ENCODE data around the gene TAF12.
"Not testable (repeated sequence)": the region's sequence is repeated elsewhere in the genome, so short reads cannot be mapped to it uniquely, and the experiment has no call there.

Gene TAF12, protein sequence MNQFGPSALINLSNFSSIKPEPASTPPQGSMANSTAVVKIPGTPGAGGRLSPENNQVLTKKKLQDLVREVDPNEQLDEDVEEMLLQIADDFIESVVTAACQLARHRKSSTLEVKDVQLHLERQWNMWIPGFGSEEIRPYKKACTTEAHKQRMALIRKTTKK

DNA sequence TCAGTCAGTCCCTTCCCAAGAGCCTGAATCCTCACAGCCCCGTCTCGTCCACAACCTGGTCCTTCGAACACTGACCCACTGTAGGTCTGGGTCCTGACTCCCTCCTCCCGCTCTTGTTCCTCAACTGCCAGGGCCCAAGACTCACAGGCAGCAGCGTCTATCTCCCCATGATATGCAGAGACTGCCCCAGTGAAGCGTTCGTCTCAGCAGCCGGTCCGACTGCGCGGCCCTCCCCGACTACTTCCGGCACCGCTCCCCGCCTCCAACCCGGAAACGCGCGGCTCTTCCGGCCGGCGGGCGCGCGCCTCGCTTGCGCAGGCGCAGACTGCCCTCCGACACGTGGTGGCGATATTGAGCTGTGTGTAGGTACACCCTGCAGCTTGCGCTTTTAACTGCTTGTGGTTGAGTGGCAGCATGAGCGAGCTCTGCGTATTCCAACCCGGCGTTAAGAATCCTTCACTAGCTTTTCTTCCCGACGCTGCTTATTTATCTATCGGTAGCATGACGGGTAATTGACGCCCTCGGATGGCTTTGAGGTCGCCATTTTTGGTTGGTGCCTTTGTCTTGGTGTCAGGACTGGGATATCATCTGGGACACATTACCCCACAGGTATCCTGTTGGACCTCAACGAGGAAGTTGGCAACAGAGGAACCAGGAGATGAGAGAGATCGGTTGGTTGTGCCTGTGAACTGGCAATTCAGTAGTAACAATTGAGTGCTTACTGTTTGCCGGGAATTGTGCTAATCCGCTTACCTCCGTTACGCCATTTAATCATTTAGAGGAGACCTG, at the start of gene TAF12:
TSS of gene TAF12 (minus strand) at position 221 of the 789 bp plus-strand sequence. CDS start 20,986 bp downstream, outside the sequence.
- peak; percentile 96 for DNase-seq

DNA sequence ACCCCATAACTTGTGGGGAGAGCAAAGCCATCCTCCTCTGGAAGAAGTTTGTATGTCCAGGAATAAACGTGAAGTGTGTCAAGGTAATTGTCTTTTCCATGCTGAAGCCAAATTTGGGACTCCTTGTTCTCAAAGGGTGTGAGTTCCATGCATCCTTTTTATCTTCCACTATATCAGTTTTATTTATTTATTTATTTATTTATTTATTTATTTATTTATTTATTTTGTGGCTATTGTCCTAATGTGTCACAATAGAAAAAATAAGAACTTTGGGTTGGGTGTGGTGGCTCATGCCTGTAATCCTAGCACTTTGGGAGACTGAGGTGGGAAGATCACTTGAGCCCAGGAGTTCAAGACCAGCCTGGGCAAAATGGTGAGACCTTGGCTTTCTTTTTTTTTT, 48.8 kb upstream of the TAF12 start:
- DNase-seq: not testable (repeated sequence)

DNA sequence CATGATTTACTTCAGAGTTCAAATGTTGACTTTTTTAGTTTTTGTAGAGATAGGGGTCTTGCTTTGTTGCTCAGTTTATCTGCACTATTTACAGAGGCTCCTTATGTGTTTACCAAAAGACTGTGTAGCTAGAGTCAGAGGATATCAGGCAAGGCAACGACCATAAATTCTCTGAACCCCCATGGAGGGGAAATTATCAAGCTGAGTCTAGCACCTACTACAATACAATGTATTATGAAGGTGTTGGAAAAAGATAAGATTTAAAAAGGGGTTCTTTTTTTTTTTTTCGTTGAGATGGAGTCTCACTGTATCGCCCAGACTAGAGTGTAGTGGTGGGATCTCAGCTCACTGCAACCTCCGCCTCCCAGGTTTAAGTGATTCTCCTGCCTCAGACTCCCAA, 42.1 kb upstream of the TAF12 start:
- DNase-seq: no peak

DNA sequence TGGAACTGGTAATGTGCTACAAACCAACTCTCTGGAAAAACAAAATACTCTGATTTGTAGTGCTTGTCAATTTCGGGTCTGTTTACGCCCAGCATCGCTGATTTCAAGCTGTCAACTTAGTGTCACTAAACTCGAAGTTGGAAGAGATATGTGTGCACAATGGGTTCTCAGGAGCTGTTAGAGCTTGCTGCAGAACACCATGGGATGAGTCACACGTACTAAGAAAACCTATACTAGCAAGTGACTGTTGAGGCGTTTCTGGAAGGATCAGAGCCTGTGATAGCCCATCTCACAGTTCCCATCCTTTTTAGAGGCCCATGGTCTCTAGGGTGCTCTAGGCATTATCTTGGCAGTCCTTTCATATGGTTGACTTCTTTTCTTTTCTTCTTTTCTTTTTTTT, 40.0 kb upstream of the TAF12 start:
- DNase-seq: no peak

DNA sequence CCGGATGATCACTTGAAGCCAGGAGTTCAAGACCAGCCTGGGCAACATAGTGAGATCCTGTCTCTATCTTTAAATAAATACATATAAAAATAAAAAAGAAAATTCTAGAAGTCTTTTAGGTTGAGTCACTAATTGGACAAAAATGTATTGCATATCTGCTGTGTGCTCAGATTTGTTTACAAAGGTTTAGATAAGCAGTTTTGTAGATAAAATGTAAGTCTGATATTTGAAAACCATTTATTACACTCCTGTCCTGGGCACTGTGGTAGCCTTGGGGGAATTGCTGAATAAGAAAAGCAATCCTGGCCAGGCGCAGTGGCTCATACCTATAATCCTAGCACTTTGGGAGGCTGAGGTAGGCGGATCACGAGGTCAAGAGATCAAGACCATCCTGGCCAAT, 37.3 kb upstream of the TAF12 start:
- DNase-seq: no peak

DNA sequence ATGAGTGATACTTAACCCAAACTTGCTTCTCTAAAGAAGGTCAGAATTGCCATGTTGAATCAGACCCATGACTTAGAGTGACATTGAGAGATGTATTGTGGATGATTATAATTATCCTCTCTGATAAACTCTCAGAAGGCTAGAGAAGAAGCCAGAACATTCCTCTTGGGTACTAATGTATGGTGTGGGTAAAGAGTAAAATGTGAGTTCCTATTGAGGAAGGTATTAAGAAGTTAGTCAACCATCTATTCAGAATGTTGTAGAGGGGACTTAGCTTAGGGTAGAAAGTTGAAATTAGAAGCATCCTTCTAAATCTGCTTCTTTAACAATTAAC, 33.0 kb upstream of the TAF12 start:
- DNase-seq: no peak

DNA sequence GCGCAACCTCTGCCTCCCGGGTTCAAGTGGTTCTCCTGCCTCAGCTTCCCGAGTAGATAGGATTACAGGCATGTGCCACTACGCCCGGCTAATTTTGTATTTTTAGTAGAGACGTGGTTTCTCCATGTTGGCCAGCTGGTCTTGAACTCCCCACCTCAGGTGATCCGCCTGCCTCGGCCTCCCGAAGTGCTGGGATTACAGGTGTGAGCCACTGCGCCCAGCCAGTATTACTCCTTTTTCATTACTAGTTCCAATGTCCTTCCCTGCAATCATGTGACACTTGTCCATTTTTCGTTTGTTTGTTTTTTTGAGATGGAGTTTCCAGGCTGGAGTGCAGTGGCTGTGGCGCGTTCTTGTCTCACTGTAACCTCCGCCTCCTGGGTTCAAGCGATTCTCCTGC, 30.1 kb upstream of the TAF12 start:
- DNase-seq: not testable (repeated sequence)

DNA sequence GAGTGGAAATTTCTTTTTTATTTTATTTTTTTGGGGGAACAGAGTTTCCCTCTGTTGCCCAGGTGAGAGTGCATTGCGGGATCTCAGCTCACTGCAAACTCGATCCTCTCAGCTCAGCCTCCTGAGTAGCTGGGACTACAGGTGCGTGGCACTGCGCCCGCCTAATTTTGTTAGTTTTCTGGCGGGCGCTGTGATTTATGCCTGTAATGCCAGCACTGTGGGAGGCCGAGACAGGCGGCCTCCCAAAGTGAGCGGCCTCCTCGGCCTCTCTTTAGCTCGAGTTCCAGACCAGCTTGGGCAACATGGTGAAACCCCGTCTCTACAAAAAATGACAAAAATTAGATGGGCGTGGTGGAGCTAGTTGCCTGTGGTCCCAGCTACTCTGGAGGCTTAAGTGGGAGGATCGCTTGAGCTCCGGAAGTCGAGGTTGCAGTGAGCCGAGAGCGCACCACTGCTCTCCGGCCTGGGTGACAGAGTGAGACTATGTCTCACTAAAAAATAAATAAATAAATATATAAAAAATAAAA, 28.4 kb upstream of the TAF12 start:
- no peak for DNase-seq

DNA sequence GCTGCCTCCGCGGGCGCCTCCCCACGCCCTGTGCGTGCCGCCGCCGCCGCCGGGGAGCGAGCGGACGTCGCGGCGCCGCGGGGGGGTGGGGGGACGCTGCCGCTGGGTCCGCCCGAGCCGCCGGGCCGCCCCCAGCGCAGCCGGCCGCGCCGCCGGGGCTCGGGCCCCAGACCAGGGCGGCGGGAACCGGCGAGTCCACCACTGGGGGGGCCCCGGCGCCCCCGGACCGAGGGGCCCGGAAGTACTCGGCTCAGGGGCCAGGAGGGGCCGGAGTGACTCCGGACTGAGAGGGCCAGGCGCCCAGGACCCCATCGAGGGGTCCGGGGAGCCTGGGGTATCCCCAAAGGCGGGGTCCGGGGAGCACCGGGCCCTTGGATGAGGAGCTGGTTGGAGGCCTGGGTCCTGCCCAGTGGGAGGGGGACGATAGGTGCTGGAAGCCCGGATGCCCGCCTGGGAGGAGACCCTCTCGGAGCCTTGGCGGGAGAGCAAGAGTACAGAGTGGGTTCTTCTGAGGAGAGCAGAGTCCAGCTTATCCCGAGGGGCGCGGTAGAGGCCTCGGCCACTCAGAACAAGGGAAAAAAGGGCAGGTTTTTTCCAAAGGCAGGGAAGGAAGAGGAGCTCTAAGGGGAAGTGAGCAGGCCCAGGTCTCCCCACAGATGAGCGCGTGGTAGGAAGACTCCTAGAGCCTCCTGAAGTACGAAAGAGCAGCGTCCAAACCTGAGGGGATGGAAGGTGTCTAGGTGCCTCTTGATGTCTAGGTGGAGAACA, 26.3 kb upstream of the TAF12 start:
- DNase-seq: peak; percentile 73

DNA sequence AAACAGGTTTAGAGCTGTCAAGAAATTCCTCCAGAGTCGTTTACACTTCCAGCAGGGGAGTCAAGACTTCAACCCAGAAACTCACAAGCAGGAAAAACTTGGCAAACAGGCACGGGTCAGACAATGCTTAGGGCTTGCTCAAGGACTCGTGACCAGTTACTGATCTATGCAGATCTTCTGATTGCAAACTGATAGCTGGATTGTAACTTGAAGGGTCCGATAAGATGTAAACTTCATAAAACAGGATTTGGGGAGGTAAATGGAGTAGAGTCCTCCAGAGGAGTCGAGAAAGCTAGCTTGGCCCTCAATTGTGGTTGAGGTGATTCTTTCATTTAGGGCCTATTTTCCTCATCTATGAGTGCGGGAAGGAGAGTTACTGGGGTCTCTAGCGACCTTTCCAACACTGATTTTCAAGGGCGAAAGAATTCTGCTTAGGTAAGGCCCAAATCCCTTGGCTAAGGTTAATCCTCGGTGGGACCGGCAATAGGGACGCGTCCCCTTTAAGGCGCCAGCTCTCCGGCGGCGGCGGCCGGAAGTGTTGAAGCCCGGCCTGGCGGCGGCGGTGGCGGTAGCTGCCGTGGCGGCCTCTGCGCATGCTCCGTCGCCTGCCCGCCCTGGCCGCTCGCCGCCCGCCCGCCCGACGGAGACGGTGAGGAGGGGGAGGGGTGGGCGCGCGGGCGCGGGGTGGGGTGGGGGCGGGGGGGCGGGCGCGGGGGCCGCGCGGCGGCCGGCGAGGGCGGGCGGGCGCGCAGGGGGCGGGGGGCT, 25.5 kb upstream of the TAF12 start, which contains the start of gene GMEB1:
TSS of gene GMEB1 (plus strand) at position 594 of the 765 bp plus-strand sequence. CDS start 14,829 bp downstream, outside the sequence.
- peak; percentile 87 for DNase-seq

DNA sequence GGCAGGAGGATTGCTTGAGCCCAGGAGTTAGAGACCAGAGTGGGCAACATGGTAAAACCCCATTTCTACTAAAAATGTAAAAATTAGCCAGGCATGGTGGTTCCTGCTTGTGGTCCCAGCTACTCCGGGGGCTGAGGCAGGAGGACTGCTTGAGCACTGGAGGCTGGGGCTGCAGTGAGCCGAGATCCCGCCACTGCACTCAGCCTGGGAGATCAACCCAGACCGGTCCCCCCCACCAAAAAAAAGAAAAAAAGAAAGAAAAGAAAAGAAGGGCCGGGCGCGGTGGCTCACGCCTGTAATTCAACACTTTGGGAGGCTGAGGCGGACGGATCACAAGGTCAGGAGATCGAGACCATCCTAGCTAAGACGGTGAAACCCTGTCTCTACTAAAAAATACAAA, 23.9 kb upstream of the TAF12 start:
- no peak for DNase-seq

DNA sequence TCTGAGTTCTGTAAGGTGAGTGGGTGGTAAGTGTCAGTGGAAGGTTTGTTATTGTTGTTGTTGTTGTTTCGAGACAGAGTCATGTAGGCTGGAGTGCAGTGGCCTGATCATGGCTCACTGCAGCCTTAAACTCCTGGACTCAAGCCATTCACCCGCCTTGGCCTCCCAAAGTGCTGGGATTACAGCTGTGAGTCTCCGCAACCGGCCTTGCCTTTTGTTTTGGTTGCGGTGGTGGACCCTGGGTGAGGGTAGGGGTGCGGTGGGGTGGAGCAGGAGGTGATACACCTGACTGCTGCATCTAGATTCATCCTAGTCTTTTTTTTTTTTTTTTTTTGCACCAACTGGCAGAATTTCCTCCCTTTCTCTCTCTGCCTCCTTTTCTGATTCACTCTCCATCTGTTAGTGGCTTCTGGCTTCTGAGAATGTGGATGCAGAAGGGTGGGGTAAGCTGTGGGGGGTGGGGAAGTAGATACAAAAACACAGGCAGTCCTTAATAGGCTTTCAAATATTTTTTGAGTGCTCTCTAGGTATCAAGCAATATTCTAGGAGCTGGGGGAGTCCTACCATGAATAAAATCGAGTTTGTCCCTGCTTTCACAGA, 21.1 kb upstream of the TAF12 start:
- no peak for DNase-seq

DNA sequence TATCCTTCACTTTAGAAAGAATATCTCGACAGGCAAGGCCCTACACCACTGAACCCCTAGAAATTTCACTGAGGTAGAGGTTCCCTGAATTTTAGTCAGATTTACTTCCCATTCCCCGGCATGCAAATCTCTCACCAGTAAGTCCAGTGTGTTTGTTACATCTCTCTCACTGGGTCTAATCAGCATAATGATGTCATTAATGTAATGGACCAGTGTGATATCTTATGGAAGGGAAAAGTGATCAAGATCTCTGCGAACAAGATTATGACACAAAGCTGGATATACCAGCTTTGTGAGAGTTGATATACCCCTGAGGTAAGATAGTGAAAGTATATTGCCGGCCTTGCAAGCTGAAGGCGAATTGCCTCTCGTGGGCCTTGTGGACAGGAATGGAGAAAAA, 13.5 kb upstream of the TAF12 start:
- DNase-seq: no peak

DNA sequence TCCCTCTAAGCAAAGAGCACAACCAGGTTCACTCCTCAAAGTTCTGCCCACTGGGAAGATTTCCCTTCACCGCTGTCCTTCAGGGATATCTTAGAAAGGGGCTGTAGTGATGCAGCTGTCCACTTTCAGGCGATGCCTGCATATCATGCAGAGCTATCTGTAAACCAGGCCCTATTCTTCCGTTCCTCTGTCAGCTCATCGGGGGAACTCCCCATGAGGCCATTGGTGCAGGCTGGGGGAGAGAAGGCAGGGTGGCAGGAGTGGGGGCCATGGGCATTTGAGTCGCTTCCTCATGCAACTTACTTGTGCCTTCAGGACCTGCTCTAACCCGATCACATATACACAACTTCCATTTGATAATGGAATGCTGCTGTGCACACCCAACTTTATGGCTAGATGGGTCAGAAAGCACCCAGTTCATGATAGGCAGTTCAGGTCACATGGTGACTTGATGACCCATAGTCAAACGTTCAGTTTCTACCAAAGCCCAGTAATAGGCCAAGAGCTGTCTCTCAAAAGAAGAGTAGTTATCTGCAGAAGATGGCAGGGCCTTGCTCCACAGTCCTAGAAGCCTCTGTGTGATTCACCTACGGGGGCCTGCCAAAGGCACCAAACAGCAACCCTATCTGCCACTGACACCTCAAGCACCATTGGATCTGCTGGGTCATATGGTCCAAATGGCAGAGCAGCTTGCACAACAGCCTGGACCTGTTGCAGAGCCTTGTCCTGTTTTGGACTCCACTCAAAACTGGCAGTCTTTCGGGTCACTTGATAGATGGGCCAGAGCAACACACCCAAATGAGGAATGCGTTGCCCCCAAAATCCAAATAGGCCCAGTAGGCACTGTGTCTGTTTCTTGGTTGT, 12.8 kb upstream of the TAF12 start:
- DNase-seq: not testable (repeated sequence)

DNA sequence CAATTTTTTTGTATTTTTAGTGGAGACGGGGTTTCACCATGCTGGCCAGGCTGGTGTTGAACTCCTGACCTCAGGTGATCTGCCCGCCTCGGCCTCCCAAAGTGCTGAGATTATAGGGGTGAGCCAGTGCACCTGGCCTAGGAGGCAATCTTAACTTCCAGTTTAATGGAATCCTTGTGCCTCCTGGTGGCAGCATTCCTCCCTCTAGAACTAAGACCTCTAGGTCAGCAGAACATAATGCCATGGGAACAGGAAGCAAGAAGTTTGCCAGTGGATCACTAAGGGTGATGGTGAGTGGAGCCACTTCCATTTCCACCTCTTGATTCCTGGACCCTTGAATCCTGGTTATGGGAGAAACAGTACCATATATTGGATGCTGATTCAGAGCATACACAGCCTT, 11.0 kb upstream of the TAF12 start:
- DNase-seq: not testable (repeated sequence)

DNA sequence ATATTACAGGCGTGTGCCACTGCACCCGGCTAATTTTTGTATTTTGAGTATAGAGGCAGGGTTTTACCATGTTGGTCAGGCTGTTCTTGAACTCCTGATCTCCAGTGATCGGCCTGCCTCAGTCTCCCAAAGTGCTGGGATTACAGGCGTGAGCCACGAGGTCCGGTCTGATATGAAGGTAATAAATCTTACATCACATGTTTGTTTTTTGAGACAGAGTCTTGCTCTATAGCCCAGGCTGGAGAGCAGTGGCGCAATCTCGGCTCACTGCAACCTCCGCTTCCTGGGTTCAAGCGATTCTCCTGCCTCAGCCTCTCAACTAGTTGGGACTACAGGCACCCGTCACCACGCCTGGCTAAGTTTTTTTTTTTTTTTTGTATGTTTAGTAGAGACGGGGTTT, 10.2 kb upstream of the TAF12 start:
- not testable (repeated sequence) for DNase-seq

DNA sequence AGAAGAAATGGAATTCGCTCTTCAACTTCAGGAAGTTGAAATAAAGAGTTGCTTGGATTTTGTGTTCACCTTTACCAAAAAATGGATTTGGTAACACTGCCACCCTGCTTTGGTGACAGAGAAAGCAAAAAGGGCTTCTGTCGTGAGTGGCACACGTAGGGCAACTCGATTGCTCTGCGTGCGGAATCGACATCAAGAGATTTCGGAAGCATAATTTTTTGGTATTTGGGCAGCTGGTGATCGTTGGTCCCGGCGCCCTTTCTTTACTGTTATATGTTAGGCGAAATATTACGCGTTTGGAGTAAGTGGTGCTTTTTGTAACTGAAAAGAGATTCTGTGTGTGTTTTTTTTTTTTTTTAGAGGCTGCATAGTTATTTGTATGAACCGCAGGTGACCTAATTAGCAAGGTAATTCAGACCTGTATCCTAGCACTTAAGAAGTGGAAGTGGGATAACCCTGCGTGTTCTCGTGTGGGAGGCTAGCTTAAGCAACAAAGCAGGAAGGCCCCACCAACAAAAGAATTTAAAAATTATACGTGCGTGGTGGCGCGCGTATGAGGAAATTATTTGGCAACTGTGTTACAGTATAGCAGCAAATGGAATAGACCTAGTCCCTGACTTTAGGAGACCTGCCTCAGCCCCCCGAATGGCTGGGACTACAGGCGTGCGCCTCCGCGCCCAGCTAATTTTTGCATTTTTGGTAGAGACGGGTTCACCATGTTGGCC, 5.8 kb upstream of the TAF12 start, which contains the start of gene RNU11:
TSS of gene RNU11 (plus strand) at position 127 of the 725 bp plus-strand sequence.
- DNase-seq: peak; percentile 99

DNA sequence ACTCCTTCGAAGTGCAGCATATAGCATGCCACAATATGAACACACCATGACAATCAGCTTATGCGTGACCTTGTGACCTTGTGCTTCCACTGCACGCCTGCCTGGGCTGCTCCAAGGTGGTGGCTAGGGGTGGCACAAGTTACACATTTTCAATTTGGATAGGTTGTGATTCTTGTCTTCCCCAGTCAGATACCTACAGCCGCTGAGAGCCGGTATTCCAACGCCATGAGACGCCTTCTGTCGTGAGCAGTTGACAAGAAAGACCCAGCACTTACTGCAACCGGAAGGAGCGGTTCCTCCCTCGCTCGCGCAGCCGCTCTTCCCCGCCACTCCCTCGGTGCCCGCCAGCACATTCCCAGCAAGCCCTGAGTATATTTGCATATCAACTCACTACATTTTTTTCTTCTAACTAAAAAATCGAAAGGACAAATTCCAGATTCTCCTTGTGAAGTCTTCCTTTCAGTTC, 5.2 kb upstream of the TAF12 start:
- peak; percentile 93 for DNase-seq

DNA sequence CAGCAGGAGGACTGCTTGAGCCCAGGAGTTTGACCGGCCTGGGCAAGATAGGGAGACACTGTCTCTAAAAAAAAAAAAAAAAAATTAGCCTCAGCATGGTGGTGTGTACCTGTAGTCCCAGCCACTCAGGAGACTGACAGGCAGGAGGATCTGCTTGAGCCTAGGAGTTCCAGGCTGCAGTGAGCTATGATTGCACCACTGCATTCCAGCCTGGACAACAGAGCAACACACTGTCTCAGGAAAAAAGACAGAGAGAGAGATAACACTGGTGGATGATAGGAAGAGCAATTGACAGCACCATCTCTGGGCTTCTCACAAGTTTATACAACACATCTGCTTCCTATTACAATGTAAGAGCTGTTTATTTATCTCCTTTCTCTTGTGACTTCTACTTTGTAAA, 3.2 kb upstream of the TAF12 start:
- DNase-seq: peak; percentile 41

DNA sequence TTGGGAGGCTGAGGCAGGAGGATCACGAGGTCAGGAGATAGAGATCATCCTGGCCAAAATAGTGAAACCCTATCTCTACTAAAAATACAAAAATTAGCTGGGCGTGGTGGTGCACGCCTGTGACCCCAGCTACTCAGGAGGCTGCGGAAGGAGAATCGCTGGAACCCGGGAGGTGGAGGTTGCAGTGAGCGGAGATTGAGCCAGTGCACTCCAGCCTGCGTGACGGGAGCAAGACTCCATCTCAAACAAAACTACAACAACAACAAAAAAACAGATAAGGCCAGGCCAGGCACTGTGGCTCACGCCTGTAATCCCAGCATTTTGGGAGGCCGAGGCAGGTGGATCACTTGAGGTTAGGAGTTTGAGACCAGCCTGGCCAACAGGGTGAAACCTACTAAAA, 2.5 kb upstream of the TAF12 start:
- not testable (repeated sequence) for DNase-seq

All from fibroblast of skin of right quadriceps (primary cell).